CD14-positive monocyte (primary cell): ENCODE measurements around the gene DCDC2. TPM values are rescaled to one million over a fixed set of nuclear protein-coding genes. Genes with fewer than 3 reads are reported as not detected.

Experiments
- DNase-seq, 3 donors: peaks; one replicate each; pipeline ENCODE4 v3.0.0-alpha.2; 2011 to 2022
- H2AFZ ChIP-seq: 2 replicates; pipeline ENCODE4 v1.6.0; 2012; ENCODE audit warnings: mild to moderate bottlenecking, low read depth, low read length, inconsistent platforms; ENCODE audit not compliant: insufficient read depth, poor library complexity, severe bottlenecking
- H3K27ac ChIP-seq, 2 donors: 1 replicate in 1 of 2; 2 replicates in 1 of 2; pipeline ENCODE4 v1.5.1; 2012 to 2013; ENCODE audit warnings: low read length in 2 of 2, control low read depth in 1 of 2, inconsistent platforms in 1 of 2, low read depth in 1 of 2, mild to moderate bottlenecking in 1 of 2
- H3K27me3 ChIP-seq, 2 donors: one replicate each; pipeline versions ENCODE4 v1.6.0 to v1.6.1; 2011 to 2013; ENCODE audit warnings: low read length in 2 of 2; ENCODE audit not compliant: control insufficient read depth in 2 of 2, insufficient read depth in 2 of 2
- H3K36me3 ChIP-seq, 2 donors: replicated peaks in 1 of 2; 1 replicate in 1 of 2; 2 replicates in 1 of 2; pipeline versions ENCODE4 v1.5.1 to v1.6.1; 2012 to 2013; ENCODE audit warnings: low read length in 2 of 2, control low read depth in 1 of 2, inconsistent platforms in 1 of 2, mild to moderate bottlenecking in 1 of 2; ENCODE audit not compliant: insufficient read depth in 2 of 2, control insufficient read depth in 1 of 2
- H3K4me1 ChIP-seq, 2 donors: 1 replicate in 1 of 2; 2 replicates in 1 of 2; pipeline versions ENCODE4 v1.5.1 to v1.6.1; 2012 to 2013; ENCODE audit warnings: low read length in 2 of 2, control low read depth in 1 of 2, inconsistent platforms in 1 of 2, mild to moderate bottlenecking in 1 of 2, moderate library complexity in 1 of 2; ENCODE audit not compliant: insufficient read depth in 2 of 2, control insufficient read depth in 1 of 2
- H3K4me2 ChIP-seq: replicated peaks from 2 replicates; pipeline ENCODE3; 2012; ENCODE audit warnings: low read length, moderate library complexity, mild to moderate bottlenecking; ENCODE audit not compliant: poor library complexity, severe bottlenecking; ENCODE audit errors: extremely low read depth
- H3K4me3 ChIP-seq, 3 experiments: fragments of 200-600 bp in 1 of 3; sonication (generic) in 1 of 3; replicated peaks in 1 of 3; 1 replicate in 2 of 3; 2 replicates in 1 of 3; pipeline ENCODE4 v1.5.1; 2011 to 2013; ENCODE audit warnings: low read length in 3 of 3, mild to moderate bottlenecking in 3 of 3, control low read depth in 2 of 3, low read depth in 2 of 3, inconsistent platforms in 1 of 3, moderate library complexity in 1 of 3
- H3K79me2 ChIP-seq: 2 replicates; pipeline ENCODE4 v1.6.0; 2012; ENCODE audit warnings: mild to moderate bottlenecking, control low read depth, inconsistent platforms, low read length, moderate library complexity; ENCODE audit not compliant: insufficient read depth
- H3K9ac ChIP-seq: 2 replicates; pipeline ENCODE4 v1.6.0; 2017; ENCODE audit warnings: low read length, mild to moderate bottlenecking; ENCODE audit not compliant: insufficient read depth, poor library complexity, severe bottlenecking
- H3K9me3 ChIP-seq, 2 donors: replicated peaks in 1 of 2; 1 replicate in 1 of 2; 2 replicates in 1 of 2; pipeline versions ENCODE4 v1.5.1 to v1.6.1; 2012 to 2013; ENCODE audit warnings: low read length in 2 of 2, control low read depth in 1 of 2; ENCODE audit not compliant: control insufficient read depth in 1 of 2, insufficient read depth in 1 of 2
- H4K20me1 ChIP-seq: 2 replicates; pipeline ENCODE4 v1.6.0; 2012; ENCODE audit warnings: mild to moderate bottlenecking, low read length, control low read depth, moderate library complexity; ENCODE audit not compliant: insufficient read depth
- H3K27ac Mint-ChIP-seq, 7 donors: one replicate each; pipeline ENCODE4 v1.8.0; 2020; ENCODE audit warnings: mild to moderate bottlenecking in 7 of 7, mixed read lengths in 7 of 7, moderate library complexity in 6 of 7, inconsistent platforms in 2 of 7
- H3K27me3 Mint-ChIP-seq, 3 donors: one replicate each; pipeline ENCODE4 v1.8.0; 2021 to 2022; ENCODE audit warnings: low read depth in 3 of 3, mild to moderate bottlenecking in 3 of 3, mixed read lengths in 3 of 3, moderate library complexity in 3 of 3, inconsistent platforms in 1 of 3
- H3K36me3 Mint-ChIP-seq, 2 donors: one replicate each; pipeline ENCODE4 v1.8.0; 2020; ENCODE audit warnings: mixed read lengths in 2 of 2, inconsistent platforms in 1 of 2, mild to moderate bottlenecking in 1 of 2
- H3K4me1 Mint-ChIP-seq: one replicate; pipeline ENCODE4 v1.8.0; 2020; ENCODE audit warnings: mild to moderate bottlenecking, mixed read lengths
- H3K4me3 Mint-ChIP-seq, 2 donors: one replicate each; pipeline ENCODE4 v1.8.0; 2020; ENCODE audit warnings: mild to moderate bottlenecking in 2 of 2, mixed read lengths in 2 of 2, moderate library complexity in 1 of 2
- H3K9me3 Mint-ChIP-seq, 7 donors: one replicate each; pipeline ENCODE4 v1.8.0; 2020 to 2022; ENCODE audit warnings: mixed read lengths in 7 of 7, mild to moderate bottlenecking in 6 of 7, moderate library complexity in 6 of 7, inconsistent platforms in 2 of 7
- WGBS: methylation state at CpG from one replicate; pipeline ENCODE4 v1.1.5; 2013; ENCODE audit warnings: missing lambda C conversion rate; ENCODE audit not compliant: insufficient coverage; 5-methylcytosine and 5-hydroxymethylcytosine counted together
- intact Hi-C, 2 donors: fragments of 100-400 bp; cut with micrococcal nuclease; formaldehyde crosslinking; loops; one replicate each; pipeline versions ENCODE4 v1.15.0 to v1.15.1; 2023
- polyA plus RNA-seq, 3 donors: library from polyadenylated mRNA; depleted of rRNA in 1 of 3; unstranded in 2 of 3; stranded (reverse) in 1 of 3; fragments of 300-500 nt in 2 of 3; fragments of >200 nt in 1 of 3; fragmentation: Illumina TruSeq in 2 of 3; gene quantifications; 1 replicate in 2 of 3; 2 replicates in 1 of 3; pipeline ENCODE4 v1.2.3, GENCODE V29; 2012 to 2021
- TF ChIP-seq, protein P1 (sequence below): fragments of 200-600 bp; IDR thresholded peaks from one replicate; pipeline ENCODE4 v1.8.0; 2022; ENCODE audit warnings: antibody characterized with exemption, mild to moderate bottlenecking

DCDC2 gene
- polyA plus RNA-seq, 3 donors = not detected

DNA sequence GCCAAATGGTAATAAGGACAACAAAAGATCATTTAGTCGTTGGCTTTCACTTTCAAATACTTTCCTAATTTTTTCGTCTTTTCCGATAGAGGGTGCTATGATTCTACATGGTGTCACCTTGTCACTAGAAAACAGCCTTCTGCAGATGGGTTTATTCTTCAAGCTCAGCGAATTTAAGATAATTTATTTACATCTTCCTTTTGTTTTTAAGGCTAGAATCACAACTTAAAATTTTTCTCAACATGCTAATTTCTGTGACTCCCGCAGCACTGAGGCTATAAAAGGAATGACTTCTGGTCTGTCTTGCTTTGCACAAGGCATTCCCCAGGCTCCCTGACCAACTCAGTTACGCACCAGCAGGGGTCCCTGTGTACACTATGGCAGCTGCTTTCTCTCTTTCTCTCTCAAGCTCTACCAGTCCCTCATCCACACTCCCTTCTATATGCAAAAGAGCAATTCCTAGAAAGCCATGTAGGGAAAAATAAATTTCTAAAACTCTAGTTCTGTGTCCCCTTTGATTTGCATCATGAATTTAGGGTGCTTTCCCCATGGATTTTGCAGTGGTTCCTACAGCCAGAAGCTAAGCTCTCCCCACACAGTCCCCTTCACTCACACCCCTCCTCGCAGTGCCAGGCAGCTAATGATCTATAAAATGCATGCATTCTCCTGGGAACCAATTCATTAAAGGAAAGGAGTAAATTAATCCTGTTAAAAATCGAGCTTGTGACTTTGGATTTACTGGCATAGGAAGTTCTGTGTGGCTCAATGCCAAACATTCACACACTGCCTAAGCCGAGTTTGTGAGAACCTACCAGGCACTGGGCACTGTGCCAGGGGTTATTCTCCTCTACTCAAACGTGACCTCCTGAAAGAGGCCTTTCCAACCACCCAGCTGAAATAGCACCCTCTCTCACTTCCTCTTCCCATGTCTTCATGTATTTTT, 74.5 kb downstream of the DCDC2 start:
- Mint-ChIP-seq H3K36me3 (no peaks in the 10 kb centered on the region), H3K4me3 (no peak overlapping the region), H3K27me3 (peaks cover 0 to 4% (median 0%) of the 10 kb centered on the region in 3 donors), H3K4me1 (no peaks in the 10 kb centered on the region), H3K9me3 (peaks cover 0 to 3% (median 0%) of the 10 kb centered on the region in 7 donors), H3K27ac (peak overlapping the region in 3 of 7 donors; percentile 51 to 64 (median 63))
- peak; percentile 40 to 67 (median 53) for DNase-seq
- peak overlapping the region; percentile 33 for H3K4me2 ChIP-seq
- no peaks in the 10 kb centered on the region for H3K36me3 ChIP-seq
- peak overlapping the region in 1 of 3 experiments; percentile 27 for H3K4me3 ChIP-seq
- H4K20me1 ChIP-seq = no peaks in the 10 kb centered on the region
- H3K79me2 ChIP-seq = no peaks in the 10 kb centered on the region
- H2AFZ ChIP-seq = no peak overlapping the region
- 0% methylated on average over 5 of the region's 10 CpGs for WGBS
- no peaks in the 10 kb centered on the region for H3K27me3 ChIP-seq
- TF ChIP-seq, protein P1, sequence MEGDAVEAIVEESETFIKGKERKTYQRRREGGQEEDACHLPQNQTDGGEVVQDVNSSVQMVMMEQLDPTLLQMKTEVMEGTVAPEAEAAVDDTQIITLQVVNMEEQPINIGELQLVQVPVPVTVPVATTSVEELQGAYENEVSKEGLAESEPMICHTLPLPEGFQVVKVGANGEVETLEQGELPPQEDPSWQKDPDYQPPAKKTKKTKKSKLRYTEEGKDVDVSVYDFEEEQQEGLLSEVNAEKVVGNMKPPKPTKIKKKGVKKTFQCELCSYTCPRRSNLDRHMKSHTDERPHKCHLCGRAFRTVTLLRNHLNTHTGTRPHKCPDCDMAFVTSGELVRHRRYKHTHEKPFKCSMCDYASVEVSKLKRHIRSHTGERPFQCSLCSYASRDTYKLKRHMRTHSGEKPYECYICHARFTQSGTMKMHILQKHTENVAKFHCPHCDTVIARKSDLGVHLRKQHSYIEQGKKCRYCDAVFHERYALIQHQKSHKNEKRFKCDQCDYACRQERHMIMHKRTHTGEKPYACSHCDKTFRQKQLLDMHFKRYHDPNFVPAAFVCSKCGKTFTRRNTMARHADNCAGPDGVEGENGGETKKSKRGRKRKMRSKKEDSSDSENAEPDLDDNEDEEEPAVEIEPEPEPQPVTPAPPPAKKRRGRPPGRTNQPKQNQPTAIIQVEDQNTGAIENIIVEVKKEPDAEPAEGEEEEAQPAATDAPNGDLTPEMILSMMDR = peak; percentile 66
- H3K9ac ChIP-seq = no peak overlapping the region
- peaks cover 14 to 15% of the 10 kb centered on the region in 2 donors for H3K4me1 ChIP-seq
- H3K9me3 ChIP-seq = no peaks in the 10 kb centered on the region
- no peak overlapping the region for H3K27ac ChIP-seq
- intact Hi-C loops = no loop called here

DNA sequence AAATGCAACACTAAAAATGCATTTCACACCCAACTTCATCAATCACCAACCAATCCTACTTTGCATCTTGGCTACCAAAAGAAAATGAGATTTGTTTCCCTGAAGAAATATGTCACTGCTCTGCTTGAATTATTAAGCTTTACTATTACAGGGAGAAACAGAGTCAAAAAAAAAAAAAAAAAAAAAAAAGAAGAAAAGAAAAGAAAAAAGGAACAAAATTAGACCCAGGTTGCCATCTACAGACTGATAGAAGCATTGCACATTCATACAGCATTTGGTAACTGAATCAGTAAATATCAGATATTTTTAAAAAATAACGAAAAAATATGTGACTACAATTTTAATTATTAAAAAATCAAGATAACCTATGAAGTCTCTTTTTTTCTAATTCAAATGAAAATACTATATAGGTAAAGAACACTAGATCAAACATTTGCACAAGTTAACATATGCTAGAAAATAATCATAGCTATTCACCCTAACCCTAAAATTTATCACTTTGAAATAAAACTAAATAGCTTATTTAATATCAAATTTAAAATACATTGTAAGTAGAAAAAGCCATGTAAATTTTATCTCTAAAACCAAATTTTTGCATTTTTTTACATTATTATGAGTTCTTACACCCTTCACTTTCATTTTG, 83.3 kb downstream of the DCDC2 start:
- Histone ChIP-seq H3K4me1 (no peaks in the 10 kb centered on the region), H3K36me3 (no peaks in the 10 kb centered on the region), H3K27ac (no peak overlapping the region), H3K79me2 (no peaks in the 10 kb centered on the region), H3K9me3 (no peaks in the 10 kb centered on the region), H3K9ac (no peak overlapping the region), H3K4me3 (no peak overlapping the region), H3K4me2 (no peak overlapping the region), H4K20me1 (no peaks in the 10 kb centered on the region), H2AFZ (no peak overlapping the region), H3K27me3 (no peaks in the 10 kb centered on the region)
- peak in 1 of 3 donors; percentile 3 for DNase-seq
- intact Hi-C loops = no loop called here
- Mint-ChIP-seq H3K27me3 (peaks cover 2 to 3% (median 2%) of the 10 kb centered on the region in 3 donors), H3K4me1 (no peaks in the 10 kb centered on the region), H3K36me3 (no peaks in the 10 kb centered on the region), H3K4me3 (no peak overlapping the region), H3K9me3 (no peaks in the 10 kb centered on the region), H3K27ac (no peak overlapping the region)
- TF ChIP-seq, protein P1 = peak; percentile 78
- WGBS = no CpG with 5 or more reads among the region's 1 CpG
